Upper lobe of right lung (tissue), 1 donor: ENCODE measurements around the gene STX18. TPM values are rescaled to one million over a fixed set of nuclear protein-coding genes. Genes with fewer than 3 reads are reported as not detected.
"Not testable (repeated sequence)": the region's sequence is repeated elsewhere in the genome, so short reads cannot be mapped to it uniquely, and the experiment has no call there.

Experiments used
- ATAC-seq: fragments of 200-7000 bp; cut with Tn5 transposase; one replicate; pipeline ENCODE4 v1.9.1; 2020; ENCODE audit warnings: mild to moderate bottlenecking, moderate library complexity
- DNase-seq: peaks from one replicate; pipeline ENCODE4 v3.0.0-alpha.2; 2020
- H3K27ac ChIP-seq: fragments of 200-600 bp; one replicate; pipeline ENCODE4 v1.8.0; 2022
- H3K27me3 ChIP-seq: fragments of 200-600 bp; one replicate; pipeline ENCODE4 v1.8.0; 2022; ENCODE audit warnings: mild to moderate bottlenecking
- H3K36me3 ChIP-seq: fragments of 200-600 bp; one replicate; pipeline ENCODE4 v1.8.0; 2022
- H3K4me1 ChIP-seq: fragments of 200-600 bp; one replicate; pipeline ENCODE4 v1.8.0; 2022
- H3K4me3 ChIP-seq: fragments of 200-600 bp; one replicate; pipeline ENCODE4 v1.8.0; 2022; ENCODE audit warnings: mild to moderate bottlenecking
- H3K9me3 ChIP-seq: fragments of 200-600 bp; one replicate; pipeline ENCODE4 v1.8.0; 2022
- intact Hi-C: fragments of 100-400 bp; cut with DNase I; formaldehyde crosslinking; loops from one replicate; pipeline ENCODE4 v1.11.0; 2022
- total RNA-seq: library from RNA; stranded (reverse); fragmentation: NEBNext Ultra II Directional; extraction: Animal tissue kit (Norgen Biotek cat#: 25700); gene quantifications from one replicate; pipeline ENCODE4 v1.2.1, GENCODE V29; 2021
- TF ChIP-seq, protein P1 (sequence below): fragments of 200-600 bp; IDR thresholded peaks from one replicate; pipeline ENCODE4 v1.8.0; 2022; ENCODE audit warnings: antibody characterized with exemption
- donor health status: DM: no; HTN: yes; CAD: no; lungs with severe emphysema.

STX18 gene
- total RNA-seq, 1 donor from 2014 or later: 22.1 TPM

DNA sequence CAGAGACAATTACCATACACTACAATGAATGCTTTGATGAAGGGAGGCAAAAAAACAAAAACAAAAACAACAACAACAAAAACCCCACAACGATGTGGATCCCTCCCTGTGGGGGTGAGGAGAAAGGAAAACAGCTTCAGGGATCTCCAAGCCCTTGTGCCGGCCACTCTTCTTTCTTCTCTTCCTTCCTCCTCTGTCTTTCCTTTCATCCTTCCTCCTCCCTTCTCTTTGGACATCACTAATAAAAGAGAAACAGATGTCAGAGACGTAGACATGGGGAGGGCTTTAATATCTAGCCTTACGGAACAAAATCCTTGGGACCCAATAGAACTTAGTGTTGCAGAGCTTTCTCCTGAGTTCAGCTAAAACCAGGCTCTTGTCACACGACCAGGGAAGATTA lies 18.8 kb upstream of the STX18 start:
- H3K36me3 ChIP-seq: no peaks in the 10 kb centered on the region
- intact Hi-C loops: no loop called here
- no peaks in the 10 kb centered on the region for H3K4me1 ChIP-seq
- H3K9me3 ChIP-seq: no peaks in the 10 kb centered on the region
- TF ChIP-seq, protein P1, sequence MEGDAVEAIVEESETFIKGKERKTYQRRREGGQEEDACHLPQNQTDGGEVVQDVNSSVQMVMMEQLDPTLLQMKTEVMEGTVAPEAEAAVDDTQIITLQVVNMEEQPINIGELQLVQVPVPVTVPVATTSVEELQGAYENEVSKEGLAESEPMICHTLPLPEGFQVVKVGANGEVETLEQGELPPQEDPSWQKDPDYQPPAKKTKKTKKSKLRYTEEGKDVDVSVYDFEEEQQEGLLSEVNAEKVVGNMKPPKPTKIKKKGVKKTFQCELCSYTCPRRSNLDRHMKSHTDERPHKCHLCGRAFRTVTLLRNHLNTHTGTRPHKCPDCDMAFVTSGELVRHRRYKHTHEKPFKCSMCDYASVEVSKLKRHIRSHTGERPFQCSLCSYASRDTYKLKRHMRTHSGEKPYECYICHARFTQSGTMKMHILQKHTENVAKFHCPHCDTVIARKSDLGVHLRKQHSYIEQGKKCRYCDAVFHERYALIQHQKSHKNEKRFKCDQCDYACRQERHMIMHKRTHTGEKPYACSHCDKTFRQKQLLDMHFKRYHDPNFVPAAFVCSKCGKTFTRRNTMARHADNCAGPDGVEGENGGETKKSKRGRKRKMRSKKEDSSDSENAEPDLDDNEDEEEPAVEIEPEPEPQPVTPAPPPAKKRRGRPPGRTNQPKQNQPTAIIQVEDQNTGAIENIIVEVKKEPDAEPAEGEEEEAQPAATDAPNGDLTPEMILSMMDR: no peak
- H3K4me3 ChIP-seq: no peak overlapping the region
- DNase-seq (no peak), ATAC-seq (no peak)
- no peaks in the 10 kb centered on the region for H3K27me3 ChIP-seq
- no peak overlapping the region for H3K27ac ChIP-seq

DNA sequence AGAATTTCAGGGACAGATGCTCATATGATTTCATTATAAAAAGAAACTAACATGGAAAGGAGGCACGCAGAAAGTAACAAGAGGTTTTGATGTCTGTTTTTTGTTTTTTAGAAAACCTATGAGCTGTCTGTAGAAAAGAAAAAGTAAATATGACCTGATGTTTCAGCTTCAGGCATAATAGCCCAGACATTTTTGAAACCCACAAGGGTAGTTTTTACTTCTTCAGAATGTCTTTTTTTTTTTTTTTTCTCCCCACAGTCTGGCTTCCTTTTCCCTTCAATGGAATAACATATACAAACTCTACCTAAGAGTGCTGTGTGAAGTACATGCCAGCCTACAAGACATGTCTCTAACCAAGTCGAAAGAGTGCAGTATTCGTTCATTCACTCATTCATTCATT lies 18.3 kb upstream of the STX18 start:
- Histone ChIP-seq H3K36me3 (no peaks in the 10 kb centered on the region), H3K27ac (no peak overlapping the region), H3K4me3 (no peak overlapping the region), H3K27me3 (no peaks in the 10 kb centered on the region), H3K9me3 (no peaks in the 10 kb centered on the region), H3K4me1 (no peaks in the 10 kb centered on the region)
- ATAC-seq (no peak), DNase-seq (no peak)
- TF ChIP-seq, protein P1: no peak
- intact Hi-C loops: no loop called here

DNA sequence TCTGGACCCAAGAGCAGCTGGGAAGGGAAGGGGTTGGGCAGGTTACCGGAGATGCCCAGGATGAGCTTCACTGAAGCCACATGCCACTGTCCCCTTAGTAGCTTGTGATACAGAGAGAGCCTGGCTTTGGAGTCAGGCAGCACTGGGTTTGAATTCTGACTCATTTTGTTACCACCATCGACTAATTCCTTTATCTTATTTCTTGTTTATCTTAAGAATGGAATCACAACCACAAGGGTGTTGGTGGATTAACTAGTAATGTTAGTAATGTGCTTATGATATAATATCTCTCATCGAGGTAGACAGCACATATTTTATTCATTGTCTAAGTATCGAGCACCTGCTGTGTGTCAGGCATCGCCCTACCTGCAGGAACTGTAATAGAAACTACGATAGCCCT lies 17.7 kb upstream of the STX18 start:
- ATAC-seq: no peak
- no peaks in the 10 kb centered on the region for H3K4me1 ChIP-seq
- no peak overlapping the region for H3K27ac ChIP-seq
- H3K36me3 ChIP-seq: no peaks in the 10 kb centered on the region
- DNase-seq: no peak
- TF ChIP-seq, protein P1: no peak
- H3K27me3 ChIP-seq: no peaks in the 10 kb centered on the region
- intact Hi-C loops: no loop called here
- H3K9me3 ChIP-seq: no peaks in the 10 kb centered on the region
- H3K4me3 ChIP-seq: no peak overlapping the region

DNA sequence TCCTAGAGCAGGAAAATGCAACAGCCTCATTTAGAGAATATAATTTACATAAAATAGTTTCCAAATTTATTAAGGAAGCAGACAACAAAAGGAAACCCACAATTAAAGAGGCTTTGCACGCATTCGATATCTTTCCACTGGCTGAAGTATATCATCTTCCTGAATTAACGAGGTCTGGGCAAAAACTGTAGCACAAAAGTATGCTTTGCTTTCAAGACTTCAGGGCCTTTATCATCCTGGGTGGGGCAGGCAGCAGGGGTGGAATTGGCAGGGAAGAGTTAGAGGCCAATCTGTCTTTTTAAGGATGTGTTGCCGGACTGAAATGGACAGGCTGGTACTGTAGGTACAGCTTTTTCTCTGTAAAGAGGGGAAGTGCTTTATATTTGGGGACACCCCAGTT lies 17.0 kb upstream of the STX18 start:
- Histone ChIP-seq H3K9me3 (no peaks in the 10 kb centered on the region), H3K27me3 (no peaks in the 10 kb centered on the region), H3K4me1 (no peaks in the 10 kb centered on the region), H3K27ac (no peak overlapping the region), H3K4me3 (no peak overlapping the region), H3K36me3 (no peaks in the 10 kb centered on the region)
- ATAC-seq: no peak
- intact Hi-C loops: no loop called here
- TF ChIP-seq, protein P1: no peak
- DNase-seq: no peak

DNA sequence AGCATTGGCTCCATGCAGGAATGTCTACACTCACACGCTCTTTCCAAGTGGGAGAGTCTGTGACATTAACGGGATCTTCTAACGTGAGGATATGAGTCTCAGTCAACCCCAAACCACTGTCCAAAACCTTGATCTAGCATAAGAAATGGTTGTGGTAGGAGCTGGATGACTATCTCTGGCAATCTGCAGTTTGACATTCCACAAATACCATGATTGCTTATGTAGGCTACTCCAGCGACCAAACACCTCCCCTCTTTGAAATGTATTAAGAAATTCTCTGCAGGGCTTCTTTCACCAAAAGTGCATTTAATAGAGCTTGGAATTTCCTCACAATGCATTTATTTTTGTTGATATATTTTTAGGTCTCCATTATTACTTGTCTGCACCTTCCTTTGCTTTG lies 14.1 kb upstream of the STX18 start:
- ATAC-seq: peak; percentile 17
- Histone ChIP-seq H3K4me3 (no peak overlapping the region), H3K9me3 (no peaks in the 10 kb centered on the region), H3K27ac (no peak overlapping the region), H3K27me3 (no peaks in the 10 kb centered on the region), H3K36me3 (no peaks in the 10 kb centered on the region), H3K4me1 (no peaks in the 10 kb centered on the region)
- no peak for DNase-seq
- intact Hi-C loops: no loop called here
- TF ChIP-seq, protein P1: no peak

DNA sequence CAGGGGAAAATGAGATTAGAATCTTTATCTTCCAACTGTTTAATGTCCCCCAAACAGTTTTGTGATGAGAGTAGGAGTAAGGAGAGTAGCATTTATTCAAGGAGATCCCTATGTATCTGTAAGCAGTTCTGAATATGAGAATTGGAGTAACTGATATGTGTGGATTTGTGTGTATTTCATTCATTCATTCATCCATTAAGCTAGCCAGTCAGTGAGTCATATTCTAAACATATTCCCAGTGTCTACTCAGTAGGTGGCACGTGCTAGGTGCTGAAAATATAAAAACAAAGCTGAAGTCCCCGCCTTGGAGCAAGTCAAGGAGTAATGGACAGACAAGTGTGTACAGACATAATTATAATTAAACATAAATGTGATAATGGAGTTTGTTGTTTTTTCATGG lies 12.4 kb upstream of the STX18 start:
- ATAC-seq: no peak

DNA sequence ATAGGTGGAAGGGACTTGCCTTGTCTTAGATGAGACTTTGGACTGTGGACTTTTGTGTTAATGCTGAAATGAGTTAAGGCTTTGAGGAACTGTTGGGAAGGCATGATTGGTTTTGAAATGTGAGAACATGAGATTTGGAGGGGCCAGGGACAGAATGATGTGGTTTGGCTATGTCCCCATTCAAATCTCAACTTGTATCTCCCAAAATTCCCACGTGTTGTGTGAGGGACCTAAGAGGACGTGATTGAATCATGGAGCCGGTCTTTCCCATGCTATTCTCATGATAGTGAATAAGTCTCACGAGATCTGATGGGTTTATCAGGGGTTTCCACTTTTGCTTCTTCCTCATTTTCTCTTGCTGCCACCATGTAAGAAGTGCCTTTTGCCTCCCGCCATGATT lies 10.2 kb upstream of the STX18 start:
- H3K36me3 ChIP-seq, H3K4me3 ChIP-seq, H3K27me3 ChIP-seq, H3K4me1 ChIP-seq, DNase-seq, H3K9me3 ChIP-seq, ATAC-seq, H3K27ac ChIP-seq, intact Hi-C loops: not testable (repeated sequence)

More for the DNA sequence above, 12.4 kb upstream of the STX18 start:
- intact Hi-C loops: no loop called here
- TF ChIP-seq, protein P1: no peak
- no peaks in the 10 kb centered on the region for H3K36me3 ChIP-seq
- no peaks in the 10 kb centered on the region for H3K9me3 ChIP-seq
- DNase-seq: no peak
- H3K27ac ChIP-seq: no peak overlapping the region
- H3K27me3 ChIP-seq: no peaks in the 10 kb centered on the region
- H3K4me1 ChIP-seq: no peaks in the 10 kb centered on the region
- no peak overlapping the region for H3K4me3 ChIP-seq

DNA sequence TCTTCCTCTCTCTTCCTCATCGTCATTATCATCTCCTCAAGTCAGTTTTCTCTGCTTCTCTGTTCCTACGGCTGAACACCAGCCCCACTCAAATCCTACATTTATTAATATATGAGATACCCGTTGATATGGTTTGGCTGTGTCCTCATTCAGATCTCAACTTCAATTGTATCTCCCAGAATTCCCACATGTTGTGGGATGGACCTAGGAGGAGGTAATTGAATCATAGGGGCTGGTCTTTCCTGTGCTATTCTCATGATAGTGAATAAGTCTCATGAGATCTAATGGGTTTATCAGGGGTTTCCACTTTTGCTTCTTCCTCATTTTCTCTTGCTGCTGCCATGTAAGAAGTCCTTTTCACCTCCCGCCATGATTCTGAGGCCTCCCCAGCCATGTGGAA lies 8.3 kb upstream of the STX18 start:
- H3K27ac ChIP-seq, ATAC-seq, H3K9me3 ChIP-seq, H3K36me3 ChIP-seq, H3K27me3 ChIP-seq, H3K4me3 ChIP-seq, intact Hi-C loops, H3K4me1 ChIP-seq, DNase-seq: not testable (repeated sequence)
